CD4-positive, CD25-positive, alpha-beta regulatory T cell (primary cell): ENCODE results near the gene CELSR1. TPM values are rescaled to one million over a fixed set of nuclear protein-coding genes. Genes with fewer than 3 reads are reported as not detected.
"Not testable (repeated sequence)": the region's sequence is repeated elsewhere in the genome, so short reads cannot be mapped to it uniquely, and the experiment has no call there.

Experiments used
- ATAC-seq, 2 donors: fragments of 150-1000 bp; cut with Tn5 transposase; one replicate each; pipeline ENCODE4 v1.10.0; 2021; ENCODE audit warnings: low read depth in 2 of 2, moderate number of reproducible peaks in 2 of 2, moderate library complexity in 1 of 2
- DNase-seq, 3 donors: peaks; one replicate each; pipeline versions ENCODE4 v3.0.0 to v3.0.0-alpha.2; 2012 to 2022; ENCODE audit warnings: mixed read lengths in 1 of 3
- H3K27ac ChIP-seq: one replicate; pipeline ENCODE4 v1.7.0; 2013; ENCODE audit warnings: mild to moderate bottlenecking, low read length; ENCODE audit not compliant: insufficient read depth, poor library complexity, severe bottlenecking
- H3K27me3 ChIP-seq: one replicate; pipeline ENCODE4 v1.7.0; 2013; ENCODE audit warnings: low read length; ENCODE audit not compliant: control insufficient read depth, insufficient read depth
- H3K36me3 ChIP-seq: one replicate; pipeline ENCODE4 v1.7.0; 2013; ENCODE audit warnings: mild to moderate bottlenecking, low read length, moderate library complexity; ENCODE audit not compliant: control insufficient read depth, insufficient read depth
- H3K4me1 ChIP-seq: 2 replicates; pipeline ENCODE4 v1.7.0; 2013; ENCODE audit warnings: mild to moderate bottlenecking, low read length; ENCODE audit not compliant: insufficient read depth, control insufficient read depth, poor library complexity, severe bottlenecking
- H3K4me3 ChIP-seq: one replicate; pipeline ENCODE4 v1.7.0; 2013; ENCODE audit warnings: low read depth, mild to moderate bottlenecking, low read length, moderate library complexity
- H3K9me3 ChIP-seq, 2 experiments: 1 replicate in 1 of 2; 2 replicates in 1 of 2; pipeline ENCODE4 v1.7.0; 2013; ENCODE audit warnings: low read length in 2 of 2, mild to moderate bottlenecking in 1 of 2, moderate library complexity in 1 of 2; ENCODE audit not compliant: control insufficient read depth in 2 of 2
- H3K27ac Mint-ChIP-seq, 3 donors: one replicate each; pipeline ENCODE4 v1.8.0; 2020 to 2022; ENCODE audit warnings: mild to moderate bottlenecking in 3 of 3, mixed read lengths in 3 of 3, moderate library complexity in 2 of 3
- H3K27me3 Mint-ChIP-seq: one replicate; pipeline ENCODE4 v1.8.0; 2022; ENCODE audit warnings: mild to moderate bottlenecking, mixed read lengths
- H3K36me3 Mint-ChIP-seq: one replicate; pipeline ENCODE4 v1.8.0; 2020; ENCODE audit warnings: mixed read lengths
- H3K4me1 Mint-ChIP-seq, 4 donors: one replicate each; pipeline ENCODE4 v1.8.0; 2020 to 2022; ENCODE audit warnings: mixed read lengths in 4 of 4, mild to moderate bottlenecking in 1 of 4
- H3K4me3 Mint-ChIP-seq, 4 donors: one replicate each; pipeline ENCODE4 v1.8.0; 2020 to 2022; ENCODE audit warnings: mild to moderate bottlenecking in 4 of 4, mixed read lengths in 4 of 4, moderate library complexity in 3 of 4
- H3K9me3 Mint-ChIP-seq, 7 donors: one replicate each; pipeline ENCODE4 v1.8.0; 2020 to 2022; ENCODE audit warnings: mixed read lengths in 7 of 7, mild to moderate bottlenecking in 3 of 7, moderate library complexity in 2 of 7
- polyA plus RNA-seq, 4 donors: library from polyadenylated mRNA; unstranded; fragments of 300-500 nt; fragmentation: Illumina TruSeq; gene quantifications; one replicate each; pipeline ENCODE4 v1.2.3, GENCODE V29; 2021
- total RNA-seq: library from RNA; stranded (reverse); gene quantifications from one replicate; pipeline ENCODE4 v1.2.3, GENCODE V29; 2022

The CELSR1 gene
- total and polyA plus RNA-seq, 5 donors from 2014 or later = 0.10 to 1.4 (median 0.45) TPM; not detected in 1

- H3K27ac ChIP-seq = no peak overlapping the region
- Mint-ChIP-seq H3K4me3 (no peak overlapping the region), H3K27me3 (peaks cover 10% of the 10 kb centered on the region), H3K36me3 (no peaks in the 10 kb centered on the region), H3K27ac (no peak overlapping the region), H3K4me1 (peaks cover 0 to 2% (median 0%) of the 10 kb centered on the region in 4 donors), H3K9me3 (peaks cover 0 to 2% (median 0%) of the 10 kb centered on the region in 7 donors)
- H3K4me1 ChIP-seq = no peaks in the 10 kb centered on the region
- no peaks in the 10 kb centered on the region for H3K36me3 ChIP-seq
- H3K27me3 ChIP-seq = no peaks in the 10 kb centered on the region
- H3K9me3 ChIP-seq = no peaks in the 10 kb centered on the region
- ATAC-seq (no peak), DNase-seq (no peak)
- H3K4me3 ChIP-seq = no peak overlapping the region
Observed at GRCh38 chr22:46508491-46508999, 28.9 kb downstream of the CELSR1 start.

- no peaks in the 10 kb centered on the region for H3K27me3 ChIP-seq
- H3K4me1 Mint-ChIP-seq = peaks cover 0 to 2% (median 0%) of the 10 kb centered on the region in 4 donors
- no peak overlapping the region for H3K4me3 Mint-ChIP-seq
- no peaks in the 10 kb centered on the region for H3K36me3 Mint-ChIP-seq
- H3K4me1 ChIP-seq = no peaks in the 10 kb centered on the region
- DNase-seq (no peak), ATAC-seq (no peak)
- no peaks in the 10 kb centered on the region for H3K9me3 ChIP-seq
- H3K27me3 Mint-ChIP-seq = peaks cover 12% of the 10 kb centered on the region
- H3K4me3 ChIP-seq = no peak overlapping the region
- H3K27ac ChIP-seq = no peak overlapping the region
- H3K27ac Mint-ChIP-seq = no peak overlapping the region
- H3K36me3 ChIP-seq = no peaks in the 10 kb centered on the region
- peaks cover 0 to 2% (median 0%) of the 10 kb centered on the region in 7 donors for H3K9me3 Mint-ChIP-seq
Observed at GRCh38 chr22:46507451-46508425, 29.7 kb downstream of the CELSR1 start.

- Histone ChIP-seq H3K9me3 (no peaks in the 10 kb centered on the region), H3K36me3 (no peaks in the 10 kb centered on the region), H3K4me3 (no peak overlapping the region), H3K27me3 (no peaks in the 10 kb centered on the region), H3K27ac (no peak overlapping the region), H3K4me1 (no peaks in the 10 kb centered on the region)
- no peak for DNase-seq
- Mint-ChIP-seq H3K27me3 (peaks cover 30% of the 10 kb centered on the region), H3K27ac (no peak overlapping the region), H3K9me3 (peaks cover 0 to 2% (median 0%) of the 10 kb centered on the region in 7 donors), H3K4me3 (no peak overlapping the region), H3K4me1 (no peaks in the 10 kb centered on the region), H3K36me3 (no peaks in the 10 kb centered on the region)
- ATAC-seq = no peak
Observed at GRCh38 chr22:46504584-46504983, 32.8 kb downstream of the CELSR1 start.

GRCh38 chr22:46502440-46503175, 34.8 kb downstream of the CELSR1 start:
- DNase-seq (no peak), ATAC-seq (no peak)
- peaks cover 0 to 4% (median 1%) of the 10 kb centered on the region in 4 donors for H3K4me1 Mint-ChIP-seq
- H3K4me3 Mint-ChIP-seq = no peak overlapping the region
- no peak overlapping the region for H3K27ac ChIP-seq
- H3K4me1 ChIP-seq = no peaks in the 10 kb centered on the region
- peaks cover 48% of the 10 kb centered on the region for H3K27me3 Mint-ChIP-seq
- peaks cover 2% of the 10 kb centered on the region for H3K27me3 ChIP-seq
- H3K36me3 Mint-ChIP-seq = no peaks in the 10 kb centered on the region
- H3K36me3 ChIP-seq = no peaks in the 10 kb centered on the region
- H3K27ac Mint-ChIP-seq = no peak overlapping the region
- H3K9me3 ChIP-seq = no peaks in the 10 kb centered on the region
- peaks cover 0 to 3% (median 0%) of the 10 kb centered on the region in 7 donors for H3K9me3 Mint-ChIP-seq
- no peak overlapping the region for H3K4me3 ChIP-seq

- Histone ChIP-seq H3K4me3 (no peak overlapping the region), H3K4me1 (no peaks in the 10 kb centered on the region), H3K27ac (no peak overlapping the region), H3K36me3 (no peaks in the 10 kb centered on the region), H3K9me3 (no peaks in the 10 kb centered on the region), H3K27me3 (peaks cover 2% of the 10 kb centered on the region)
- ATAC-seq = no peak
- H3K4me1 Mint-ChIP-seq = peaks cover 0 to 4% (median 1%) of the 10 kb centered on the region in 4 donors
- H3K36me3 Mint-ChIP-seq = no peaks in the 10 kb centered on the region
- no peak overlapping the region for H3K4me3 Mint-ChIP-seq
- H3K27ac Mint-ChIP-seq = no peak overlapping the region
- H3K27me3 Mint-ChIP-seq = peaks cover 57% of the 10 kb centered on the region
- H3K9me3 Mint-ChIP-seq = peaks cover 0 to 3% (median 0%) of the 10 kb centered on the region in 7 donors
- no peak for DNase-seq
Observed at GRCh38 chr22:46501701-46502100, 35.7 kb downstream of the CELSR1 start.

- H3K4me1 ChIP-seq, H3K9me3 Mint-ChIP-seq, H3K4me1 Mint-ChIP-seq, H3K9me3 ChIP-seq, H3K27ac ChIP-seq, H3K27ac Mint-ChIP-seq, H3K36me3 Mint-ChIP-seq, ATAC-seq, H3K4me3 ChIP-seq, H3K36me3 ChIP-seq, H3K4me3 Mint-ChIP-seq, DNase-seq, H3K27me3 ChIP-seq: not testable (repeated sequence)
- H3K27me3 Mint-ChIP-seq = peaks cover 58% of the 10 kb centered on the region
Observed at GRCh38 chr22:46501265-46501664, 36.2 kb downstream of the CELSR1 start.

- H3K4me1 Mint-ChIP-seq = peaks cover 0 to 4% (median 1%) of the 10 kb centered on the region in 4 donors
- no peaks in the 10 kb centered on the region for H3K36me3 Mint-ChIP-seq
- ATAC-seq = no peak
- Histone ChIP-seq H3K4me3 (no peak overlapping the region), H3K27me3 (peaks cover 2% of the 10 kb centered on the region), H3K4me1 (no peaks in the 10 kb centered on the region), H3K27ac (no peak overlapping the region), H3K9me3 (no peaks in the 10 kb centered on the region), H3K36me3 (no peaks in the 10 kb centered on the region)
- no peak overlapping the region for H3K27ac Mint-ChIP-seq
- H3K27me3 Mint-ChIP-seq = peaks cover 54% of the 10 kb centered on the region
- peaks cover 0 to 3% (median 0%) of the 10 kb centered on the region in 7 donors for H3K9me3 Mint-ChIP-seq
- H3K4me3 Mint-ChIP-seq = no peak overlapping the region
- no peak for DNase-seq
Observed at GRCh38 chr22:46500201-46500600, 37.2 kb downstream of the CELSR1 start.
